Ishikawa (cell line): Measurements from ENCODE around the gene ANO7.

Experiments used
- CEBPB ChIP-seq: IDR thresholded peaks from 2 replicates; pipeline ENCODE4 v1.6.1; 2012
- CREB1 ChIP-seq: IDR thresholded peaks from 2 replicates; pipeline ENCODE4 v1.6.1; 2012; ENCODE audit warnings: low read depth
- EGR1 ChIP-seq: IDR thresholded peaks from 2 replicates; pipeline ENCODE4 v1.6.1; 2012
- EP300 ChIP-seq: IDR thresholded peaks from 2 replicates; pipeline ENCODE4 v1.6.1; 2012; ENCODE audit warnings: borderline replicate concordance
- FOXM1 ChIP-seq: IDR thresholded peaks from 2 replicates; pipeline ENCODE4 v1.6.1; 2012; ENCODE audit warnings: low read depth, borderline replicate concordance
- NFIC ChIP-seq: IDR thresholded peaks from 2 replicates; pipeline ENCODE4 v1.6.1; 2012
- RAD21 ChIP-seq: IDR thresholded peaks from 2 replicates; pipeline ENCODE4 v1.6.1; 2012; ENCODE audit warnings: low read depth
- TAF1 ChIP-seq: IDR thresholded peaks from 2 replicates; pipeline ENCODE4 v1.6.1; 2012; ENCODE audit warnings: low read depth, mild to moderate bottlenecking
- TCF12 ChIP-seq: IDR thresholded peaks from 2 replicates; pipeline ENCODE4 v1.6.1; 2012; ENCODE audit warnings: low read depth
- TEAD4 ChIP-seq: IDR thresholded peaks from 2 replicates; pipeline ENCODE4 v1.6.1; 2012
- YY1 ChIP-seq: IDR thresholded peaks from 2 replicates; pipeline ENCODE4 v1.6.1; 2012; ENCODE audit warnings: low read depth
- ZBTB7A ChIP-seq: IDR thresholded peaks from 2 replicates; pipeline ENCODE4 v1.6.1; 2012; ENCODE audit warnings: low read depth
- TF ChIP-seq, protein P1 (sequence below): IDR thresholded peaks from 2 replicates; pipeline ENCODE4 v1.6.1; 2012
- TF ChIP-seq, protein P2 (sequence below): IDR thresholded peaks from 2 replicates; pipeline ENCODE4 v1.6.1; 2012
- TF ChIP-seq, protein P3 (sequence below): IDR thresholded peaks from 2 replicates; pipeline ENCODE4 v1.6.1; 2012; ENCODE audit warnings: low read depth, mild to moderate bottlenecking

The ANO7 gene

DNA sequence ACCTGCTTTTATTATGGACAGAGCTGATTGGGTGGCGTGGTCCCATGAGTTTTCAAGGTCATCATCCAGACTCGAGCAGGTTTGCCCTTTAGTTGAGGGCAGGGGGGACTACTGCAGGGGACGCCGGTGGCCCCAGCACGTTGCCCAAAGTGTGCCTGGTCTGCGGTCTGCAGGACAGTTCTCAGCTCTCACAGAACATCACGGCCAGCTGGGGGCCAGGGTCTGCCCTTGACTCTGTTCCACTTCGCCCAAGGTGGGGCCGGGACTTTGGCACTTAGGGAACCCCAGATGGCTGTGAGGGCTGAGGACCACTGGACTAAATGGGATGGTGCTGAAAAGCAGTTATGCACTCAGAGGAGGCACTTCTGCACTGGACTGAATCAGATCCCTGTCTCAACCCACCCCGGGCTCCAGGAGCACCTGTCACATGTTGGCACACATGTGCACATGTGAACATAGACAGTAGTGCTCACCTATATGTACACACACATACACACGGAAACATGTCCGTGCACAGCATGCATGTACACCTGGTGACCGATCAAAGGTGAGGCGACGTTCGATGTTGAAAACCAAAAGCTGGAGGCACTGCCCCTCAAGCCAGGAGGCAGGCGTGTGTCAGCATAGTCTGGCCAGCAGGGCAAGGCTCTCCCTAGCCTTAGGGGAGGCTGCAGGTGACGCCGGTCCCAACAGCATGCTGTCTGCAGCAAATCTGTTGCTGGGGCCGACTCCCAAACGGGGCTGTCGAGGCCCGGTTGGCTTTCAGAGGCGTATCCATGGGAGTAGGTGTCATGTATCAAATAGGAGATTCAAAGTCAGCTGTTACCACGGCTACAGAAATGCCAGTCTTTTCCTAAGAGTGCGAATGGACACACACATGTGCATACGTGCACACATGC lies 10.2 kb downstream of the ANO7 start:
- TF ChIP-seq, protein P1, sequence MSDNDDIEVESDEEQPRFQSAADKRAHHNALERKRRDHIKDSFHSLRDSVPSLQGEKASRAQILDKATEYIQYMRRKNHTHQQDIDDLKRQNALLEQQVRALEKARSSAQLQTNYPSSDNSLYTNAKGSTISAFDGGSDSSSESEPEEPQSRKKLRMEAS: 0 out of 2 replicates have a peak, but pooled peaks have one; percentile 53
- TF ChIP-seq CEBPB: no peak

DNA sequence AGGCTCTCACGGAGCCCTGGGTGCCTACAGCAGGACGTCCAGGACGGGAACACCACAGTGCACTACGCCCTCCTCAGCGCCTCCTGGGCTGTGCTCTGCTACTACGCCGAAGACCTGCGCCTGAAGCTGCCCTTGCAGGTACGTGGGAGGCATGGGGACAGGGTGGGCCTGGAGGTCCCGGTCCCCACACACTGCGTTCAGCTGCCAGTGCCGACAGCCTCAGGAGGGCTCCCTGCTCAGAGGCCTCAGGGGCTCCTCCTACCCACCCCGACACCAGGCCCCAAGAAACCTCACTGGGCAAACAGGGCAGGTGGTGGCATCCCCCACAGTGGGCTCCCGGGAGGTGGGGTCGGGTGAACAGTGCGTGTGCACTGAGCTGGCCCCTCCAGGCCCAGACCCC lies 10.8 kb downstream of the ANO7 start:
- no peak for TF ChIP-seq EGR1
- no peak for TF ChIP-seq TCF12
- no peak for TF ChIP-seq CREB1
- TF ChIP-seq, protein P1: no peak
- TF ChIP-seq TAF1: no peak
- TF ChIP-seq TEAD4: no peak
- no peak for TF ChIP-seq ZBTB7A
- no peak for TF ChIP-seq EP300
- no peak for TF ChIP-seq RAD21
- TF ChIP-seq, protein P2, sequence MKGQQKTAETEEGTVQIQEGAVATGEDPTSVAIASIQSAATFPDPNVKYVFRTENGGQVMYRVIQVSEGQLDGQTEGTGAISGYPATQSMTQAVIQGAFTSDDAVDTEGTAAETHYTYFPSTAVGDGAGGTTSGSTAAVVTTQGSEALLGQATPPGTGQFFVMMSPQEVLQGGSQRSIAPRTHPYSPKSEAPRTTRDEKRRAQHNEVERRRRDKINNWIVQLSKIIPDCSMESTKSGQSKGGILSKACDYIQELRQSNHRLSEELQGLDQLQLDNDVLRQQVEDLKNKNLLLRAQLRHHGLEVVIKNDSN: no peak
- no peak for TF ChIP-seq CEBPB
- TF ChIP-seq NFIC: no peak
- TF ChIP-seq, protein P3, sequence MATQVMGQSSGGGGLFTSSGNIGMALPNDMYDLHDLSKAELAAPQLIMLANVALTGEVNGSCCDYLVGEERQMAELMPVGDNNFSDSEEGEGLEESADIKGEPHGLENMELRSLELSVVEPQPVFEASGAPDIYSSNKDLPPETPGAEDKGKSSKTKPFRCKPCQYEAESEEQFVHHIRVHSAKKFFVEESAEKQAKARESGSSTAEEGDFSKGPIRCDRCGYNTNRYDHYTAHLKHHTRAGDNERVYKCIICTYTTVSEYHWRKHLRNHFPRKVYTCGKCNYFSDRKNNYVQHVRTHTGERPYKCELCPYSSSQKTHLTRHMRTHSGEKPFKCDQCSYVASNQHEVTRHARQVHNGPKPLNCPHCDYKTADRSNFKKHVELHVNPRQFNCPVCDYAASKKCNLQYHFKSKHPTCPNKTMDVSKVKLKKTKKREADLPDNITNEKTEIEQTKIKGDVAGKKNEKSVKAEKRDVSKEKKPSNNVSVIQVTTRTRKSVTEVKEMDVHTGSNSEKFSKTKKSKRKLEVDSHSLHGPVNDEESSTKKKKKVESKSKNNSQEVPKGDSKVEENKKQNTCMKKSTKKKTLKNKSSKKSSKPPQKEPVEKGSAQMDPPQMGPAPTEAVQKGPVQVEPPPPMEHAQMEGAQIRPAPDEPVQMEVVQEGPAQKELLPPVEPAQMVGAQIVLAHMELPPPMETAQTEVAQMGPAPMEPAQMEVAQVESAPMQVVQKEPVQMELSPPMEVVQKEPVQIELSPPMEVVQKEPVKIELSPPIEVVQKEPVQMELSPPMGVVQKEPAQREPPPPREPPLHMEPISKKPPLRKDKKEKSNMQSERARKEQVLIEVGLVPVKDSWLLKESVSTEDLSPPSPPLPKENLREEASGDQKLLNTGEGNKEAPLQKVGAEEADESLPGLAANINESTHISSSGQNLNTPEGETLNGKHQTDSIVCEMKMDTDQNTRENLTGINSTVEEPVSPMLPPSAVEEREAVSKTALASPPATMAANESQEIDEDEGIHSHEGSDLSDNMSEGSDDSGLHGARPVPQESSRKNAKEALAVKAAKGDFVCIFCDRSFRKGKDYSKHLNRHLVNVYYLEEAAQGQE: no peak
- no peak for TF ChIP-seq FOXM1
- no peak for TF ChIP-seq YY1

DNA sequence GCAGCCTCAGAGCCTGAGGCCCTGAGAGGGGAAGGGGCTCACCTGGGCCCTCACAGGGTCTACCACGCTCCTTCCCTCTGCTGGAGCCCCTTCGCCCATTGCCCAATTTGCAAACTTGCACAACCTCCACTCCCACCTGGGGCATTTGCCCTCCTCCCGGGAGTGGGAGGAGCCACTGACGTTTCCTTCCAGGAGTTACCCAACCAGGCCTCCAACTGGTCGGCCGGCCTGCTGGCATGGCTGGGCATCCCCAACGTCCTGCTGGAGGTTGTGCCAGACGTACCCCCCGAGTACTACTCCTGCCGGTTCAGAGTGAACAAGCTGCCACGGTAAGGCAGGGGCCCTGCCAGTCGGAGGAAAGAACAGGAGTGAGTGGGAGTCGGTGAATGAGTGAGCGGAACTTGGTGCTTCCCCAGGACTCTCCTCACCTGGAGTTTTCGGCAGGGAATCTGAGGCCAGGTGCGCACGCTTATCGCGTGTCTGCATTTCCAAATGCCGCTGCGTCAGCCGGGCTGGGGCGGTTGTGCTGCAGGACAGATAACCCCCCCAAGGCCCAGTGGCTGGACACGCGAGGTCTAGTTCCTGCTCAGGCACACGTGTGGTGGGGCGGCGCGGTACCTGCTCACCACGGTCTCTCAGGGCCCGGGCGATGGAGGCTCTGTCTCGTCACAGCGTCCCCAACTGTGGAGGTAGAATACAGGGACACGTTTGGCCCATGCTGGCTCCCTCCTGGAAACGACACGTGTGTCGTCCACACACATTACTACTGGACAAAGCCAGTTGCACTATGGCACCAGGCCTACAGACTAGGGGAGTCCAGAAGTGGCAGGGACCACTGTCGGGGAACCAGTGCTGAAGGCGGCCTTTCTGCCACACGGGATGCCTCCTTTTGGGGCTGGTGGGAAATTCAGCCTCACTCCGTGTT lies 11.7 kb downstream of the ANO7 start:
- no peak for TF ChIP-seq TEAD4
- TF ChIP-seq CEBPB: peak; percentile 69
- TF ChIP-seq, protein P1: no peak
- TF ChIP-seq YY1: no peak

DNA sequence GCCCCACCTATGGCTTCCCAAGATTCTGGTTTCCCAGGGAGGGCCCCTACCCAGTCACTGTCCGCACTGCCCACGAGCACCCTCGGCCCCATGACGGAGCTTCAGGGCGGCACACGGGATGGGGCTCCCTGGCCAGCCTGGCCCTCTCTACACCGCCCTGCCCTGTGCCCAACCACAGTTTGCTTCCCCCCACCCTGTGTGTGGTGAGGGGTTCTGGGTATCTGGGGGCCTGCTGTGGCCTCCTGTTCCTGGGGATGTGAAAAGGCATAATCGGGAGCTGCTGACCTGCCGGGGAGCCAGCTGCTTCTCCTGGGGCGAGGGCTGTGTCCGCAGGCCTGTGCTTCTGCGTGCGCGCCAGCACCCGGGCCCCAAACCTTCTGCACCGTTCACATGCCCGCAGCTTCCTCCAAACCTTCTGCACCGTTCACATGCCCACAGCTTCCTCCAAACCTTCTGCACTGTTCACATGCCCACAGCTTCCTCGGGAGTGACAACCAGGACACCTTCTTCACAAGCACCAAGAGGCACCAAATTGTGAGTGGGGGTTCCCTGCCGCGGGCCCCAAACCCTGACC lies 12.4 kb downstream of the ANO7 start:
- no peak for TF ChIP-seq NFIC

DNA sequence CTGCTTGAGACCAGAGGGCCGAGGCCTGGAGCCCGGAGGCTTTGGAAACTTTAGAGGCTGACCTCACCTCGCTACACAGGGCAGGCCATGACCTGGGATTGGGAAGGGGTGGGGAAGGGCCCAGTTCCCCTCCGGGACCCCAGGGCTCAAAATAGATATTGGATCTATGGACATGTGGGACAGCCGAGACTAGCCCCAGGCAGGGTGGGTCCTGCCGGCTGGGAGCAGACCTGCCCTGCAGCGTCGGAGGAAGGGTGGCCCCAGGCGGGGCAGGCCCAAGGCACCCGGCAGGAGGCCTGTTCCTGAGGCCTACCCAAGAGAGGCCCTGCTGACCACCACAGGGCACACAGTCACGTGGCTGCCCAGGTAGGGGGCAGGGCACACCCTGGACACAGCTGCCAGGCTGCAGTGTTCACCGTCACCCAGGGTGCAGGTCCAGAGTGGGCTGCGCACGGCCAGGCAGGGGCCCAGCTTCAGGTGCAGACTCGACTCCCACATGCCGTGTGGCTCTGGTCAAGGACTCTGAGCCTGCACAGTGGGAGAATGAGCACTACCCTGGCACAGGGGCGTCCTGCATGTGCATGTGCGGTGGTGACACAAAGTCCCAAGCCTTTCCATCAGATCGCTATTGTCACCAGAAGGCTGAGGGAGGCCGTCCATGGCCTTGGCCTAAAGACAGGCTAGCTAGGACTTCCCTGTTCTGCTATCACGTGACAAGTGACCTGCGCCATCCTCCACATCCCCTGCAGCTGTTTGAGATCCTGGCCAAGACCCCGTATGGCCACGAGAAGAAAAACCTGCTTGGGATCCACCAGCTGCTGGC lies 13.2 kb downstream of the ANO7 start:
- TF ChIP-seq, protein P2: peak; percentile 9; the same call in 1 of the 2 replicates
- TF ChIP-seq, protein P3: no peak
- no peak for TF ChIP-seq EGR1
- TF ChIP-seq ZBTB7A: no peak
- no peak for TF ChIP-seq TCF12
- TF ChIP-seq FOXM1: no peak
- no peak for TF ChIP-seq NFIC
